Glomerular visceral epithelial cell (primary cell): ENCODE measurements around the gene PHACTR3.
"Not testable (repeated sequence)": the region's sequence is repeated elsewhere in the genome, so short reads cannot be mapped to it uniquely, and the experiment has no call there.

Experiments
- DNase-seq: peaks from one replicate; pipeline ENCODE4 v3.0.0-alpha.2; 2016; ENCODE audit errors: extremely low spot score

Gene PHACTR3

GRCh38 chr20:59603781-59604541, at the start of gene PHACTR3:
Gene PHACTR3, plus strand, starts transcription at chr20:59604540. Its CDS starts 475 bp downstream, at chr20:59605015.
- no peak for DNase-seq

GRCh38 chr20:59557733-59558529, 46.4 kb upstream of the PHACTR3 start:
- DNase-seq = not testable (repeated sequence)

- DNase-seq = no peak
Measured at GRCh38 chr20:59559024-59559817, 45.1 kb upstream of the PHACTR3 start.

- DNase-seq = no peak
Measured at GRCh38 chr20:59559863-59560262, 44.5 kb upstream of the PHACTR3 start.

DNA sequence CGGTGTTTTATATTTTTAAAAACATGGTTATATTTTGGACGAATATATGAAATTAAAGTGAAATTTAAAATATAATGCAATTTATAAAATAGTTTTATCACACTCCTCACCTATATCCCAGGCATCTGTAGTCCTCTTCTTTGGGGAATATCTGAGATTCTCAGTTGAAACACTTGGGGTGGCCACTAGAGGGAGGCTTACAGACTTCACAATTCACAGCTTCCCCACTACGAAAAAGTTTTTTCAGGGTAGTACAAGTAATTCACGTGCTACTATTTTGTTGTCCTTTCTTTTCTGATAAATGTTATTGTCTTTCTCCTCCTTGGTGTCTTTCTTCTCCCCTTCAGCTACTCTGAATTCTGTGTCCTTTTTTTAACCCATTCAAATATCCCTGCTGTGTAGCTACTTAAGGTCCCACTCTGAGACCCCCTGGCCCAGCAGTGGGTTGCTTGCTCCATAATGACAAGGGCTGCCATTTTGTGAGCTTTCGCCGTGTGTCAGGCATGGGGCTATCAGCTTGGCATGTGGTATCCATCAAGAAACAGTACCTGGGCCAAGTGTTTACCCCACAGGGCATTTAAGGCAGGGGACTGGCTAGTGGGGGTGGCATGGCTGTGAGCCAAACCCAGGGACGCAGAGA, 43.6 kb upstream of the PHACTR3 start:
- DNase-seq = no peak

DNA sequence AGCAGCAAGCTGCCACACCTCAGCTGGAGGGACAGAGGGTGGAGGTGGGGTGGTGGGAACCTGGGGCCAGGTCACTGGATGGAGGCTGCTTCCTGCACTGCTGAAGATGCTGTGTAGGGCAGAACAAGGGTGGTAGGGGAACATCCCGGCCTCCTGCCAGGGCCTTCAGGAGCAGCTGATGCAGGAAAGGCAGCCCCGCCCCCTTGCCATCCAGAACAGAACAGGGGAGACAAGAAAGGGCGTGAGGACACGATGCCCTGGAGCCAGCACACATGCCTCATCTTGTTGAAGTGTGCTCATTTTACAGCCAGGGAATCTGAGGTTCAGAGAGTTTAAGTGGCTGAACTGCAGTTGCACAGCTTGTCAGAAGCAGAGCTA, 43.1 kb upstream of the PHACTR3 start:
- DNase-seq = no peak

DNA sequence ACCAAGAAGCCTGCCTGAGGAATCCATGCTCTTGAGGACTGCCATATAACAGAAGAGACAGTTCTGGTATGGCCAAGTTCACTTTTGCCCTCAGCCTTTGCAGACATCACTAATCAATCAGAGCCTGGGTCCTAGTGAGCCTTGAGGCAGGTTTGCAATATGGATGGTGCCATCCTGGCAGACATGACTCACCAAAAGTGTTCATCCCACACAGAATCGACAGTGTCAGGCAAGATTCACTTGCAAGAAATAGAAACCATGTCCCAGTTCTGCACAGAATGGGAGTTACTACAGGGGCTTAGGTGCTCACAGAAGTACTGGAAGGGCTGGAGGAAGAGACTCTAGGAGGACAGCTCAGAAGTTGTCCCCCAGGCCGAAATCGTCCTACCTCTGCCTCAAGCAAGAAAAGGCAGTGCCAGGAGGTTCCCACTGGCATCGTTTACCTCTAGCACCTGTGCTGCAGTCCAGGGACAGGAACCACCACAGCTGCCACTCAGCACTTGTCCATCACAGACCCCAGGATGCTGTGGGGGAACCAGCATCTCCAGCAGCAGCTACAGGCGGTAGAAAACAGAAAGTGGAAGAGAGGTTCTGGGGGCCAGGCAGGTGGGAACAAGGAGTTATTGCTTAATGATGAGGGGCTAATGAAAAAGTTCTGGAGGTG, 42.6 kb upstream of the PHACTR3 start:
- no peak for DNase-seq

- no peak for DNase-seq
Measured at GRCh38 chr20:59564171-59564570, 40.2 kb upstream of the PHACTR3 start.

DNA sequence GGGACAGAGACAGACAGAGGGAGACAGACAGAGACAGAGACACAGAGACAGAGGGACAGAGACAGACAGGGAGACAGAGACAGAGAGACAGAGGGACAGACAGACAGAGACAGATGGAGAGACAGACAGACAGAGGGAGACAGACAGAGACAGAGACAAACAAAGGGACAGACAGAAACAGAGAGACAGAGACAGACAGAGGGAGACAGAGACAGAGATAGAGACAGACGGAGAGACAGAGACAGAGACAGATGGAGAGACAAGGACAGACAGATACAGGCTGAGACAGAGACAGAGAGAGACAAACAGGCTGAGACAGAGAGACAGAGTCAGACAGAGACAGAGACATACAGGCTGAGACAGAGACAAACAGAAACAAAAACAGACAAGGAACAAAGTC, 39.4 kb upstream of the PHACTR3 start:
- DNase-seq = no peak

DNA sequence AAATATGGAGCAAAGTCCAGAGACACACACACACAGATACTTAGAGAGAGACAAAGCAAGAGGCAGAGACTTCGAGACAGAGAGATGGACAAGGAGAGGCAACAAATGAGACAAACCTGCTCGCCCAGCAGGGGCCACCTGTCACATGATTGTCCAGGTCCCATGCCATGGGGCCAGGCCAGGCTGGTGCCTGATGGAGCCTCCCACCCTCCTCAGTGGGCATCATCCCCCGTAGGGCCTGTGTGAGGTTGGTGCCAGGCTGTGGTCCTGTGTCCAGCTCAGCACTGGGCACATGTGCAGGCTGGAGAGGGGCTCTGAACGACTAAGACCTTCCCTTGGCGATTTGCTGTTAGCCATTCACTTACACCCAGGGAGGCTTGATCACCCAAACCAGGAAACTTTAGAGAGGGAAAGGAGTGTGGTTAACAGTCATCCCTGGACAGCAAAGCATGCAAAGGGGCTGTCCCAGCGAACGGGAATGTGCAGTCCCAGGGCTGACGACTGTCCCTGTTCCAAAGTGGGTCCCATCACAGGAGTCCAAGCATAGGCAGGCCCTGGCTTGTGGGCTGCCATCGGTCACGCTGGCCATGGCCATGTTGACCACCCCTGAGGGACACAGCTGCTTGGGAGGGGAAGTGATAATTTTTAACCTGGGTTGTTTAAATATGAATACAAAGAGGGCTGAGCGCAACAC, 38.4 kb upstream of the PHACTR3 start:
- DNase-seq = no peak

DNA sequence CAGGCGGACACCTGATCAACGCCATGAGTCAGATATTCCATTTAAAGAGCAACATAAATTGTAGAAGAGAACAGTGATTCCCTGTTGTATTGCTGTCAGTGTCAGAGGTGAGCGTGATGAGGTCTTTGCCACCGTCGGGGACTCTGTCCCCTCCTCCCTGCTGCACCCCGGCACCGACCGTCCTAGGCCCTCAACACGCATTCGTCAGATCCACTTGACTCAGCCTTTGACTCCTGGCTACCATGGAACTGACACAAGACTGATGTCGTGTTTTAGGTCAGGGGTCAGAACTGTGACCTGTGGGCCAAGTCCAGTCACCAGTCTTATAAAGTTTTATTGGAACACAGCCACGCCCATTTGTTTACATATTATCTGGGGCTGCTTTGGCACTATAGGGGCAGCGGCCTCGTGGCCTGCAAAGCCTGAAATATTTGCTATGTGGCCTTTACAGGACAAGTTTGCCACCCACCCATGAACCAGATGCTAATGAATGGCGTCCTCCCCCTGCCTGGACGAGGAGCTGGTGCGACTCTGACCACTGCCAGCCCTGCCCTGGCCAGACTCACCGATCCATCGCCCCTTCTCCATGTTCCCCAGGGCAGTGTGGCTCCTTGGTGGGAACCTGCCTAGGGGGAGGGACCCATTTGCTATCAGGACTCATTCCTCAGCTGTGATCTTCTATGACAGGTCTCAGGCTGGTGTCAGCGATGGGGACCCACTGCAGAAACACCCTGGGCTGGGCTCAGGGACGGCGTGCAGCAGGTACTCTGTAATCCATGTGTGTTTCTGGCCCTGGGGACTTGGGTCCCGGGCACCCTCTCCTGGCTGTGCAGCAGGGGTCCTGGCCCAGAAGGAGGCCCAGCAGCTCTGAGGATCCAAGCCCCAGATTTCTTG, 37.5 kb upstream of the PHACTR3 start:
- DNase-seq = no peak

DNA sequence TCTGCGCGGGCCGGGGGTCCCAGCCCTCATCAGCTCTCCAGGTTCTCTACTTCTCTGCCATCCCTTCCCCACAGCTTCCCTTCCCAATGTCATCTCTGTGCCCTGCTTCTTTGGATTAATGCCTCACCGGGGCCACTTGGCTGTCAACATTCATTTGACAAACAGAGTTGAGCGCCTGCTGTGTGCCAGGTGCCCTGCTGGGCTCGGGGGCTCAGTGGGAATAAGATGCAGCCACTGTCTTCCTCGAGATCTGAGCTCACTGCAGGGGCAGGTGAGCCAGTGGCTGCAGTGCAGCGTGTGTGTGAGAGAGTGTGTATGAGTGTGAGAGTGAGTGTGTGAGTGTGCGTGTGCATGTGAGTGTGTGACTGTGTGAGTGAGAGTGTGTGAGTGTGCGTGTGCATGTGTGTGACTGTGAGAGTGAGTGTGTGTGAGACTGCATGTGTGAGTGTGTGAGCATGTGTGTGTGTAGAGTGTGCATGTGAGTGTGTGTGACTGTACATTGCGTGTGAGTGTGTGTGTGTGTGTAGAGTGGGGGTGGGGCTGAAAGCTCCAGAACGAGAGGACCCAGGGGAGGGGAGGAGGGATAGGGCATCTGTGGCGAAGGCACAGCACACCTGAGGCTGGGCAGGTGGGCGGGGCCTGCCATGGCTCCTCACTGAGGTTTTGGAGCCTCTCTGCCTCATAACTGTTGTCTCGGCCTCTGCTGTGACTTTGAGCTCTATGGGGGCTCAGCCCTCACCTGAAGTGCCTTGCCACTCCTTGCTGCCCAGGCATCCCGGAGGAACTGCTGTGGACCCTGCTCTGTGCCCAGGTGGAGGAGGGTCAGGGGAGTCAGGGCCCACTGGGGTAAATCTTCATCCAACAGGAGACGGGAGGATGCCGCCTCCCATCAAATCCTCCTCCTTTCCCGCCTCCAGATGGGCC, 36.5 kb upstream of the PHACTR3 start:
- DNase-seq = no peak

GRCh38 chr20:59568509-59569024, 35.8 kb upstream of the PHACTR3 start:
- DNase-seq = no peak

DNA sequence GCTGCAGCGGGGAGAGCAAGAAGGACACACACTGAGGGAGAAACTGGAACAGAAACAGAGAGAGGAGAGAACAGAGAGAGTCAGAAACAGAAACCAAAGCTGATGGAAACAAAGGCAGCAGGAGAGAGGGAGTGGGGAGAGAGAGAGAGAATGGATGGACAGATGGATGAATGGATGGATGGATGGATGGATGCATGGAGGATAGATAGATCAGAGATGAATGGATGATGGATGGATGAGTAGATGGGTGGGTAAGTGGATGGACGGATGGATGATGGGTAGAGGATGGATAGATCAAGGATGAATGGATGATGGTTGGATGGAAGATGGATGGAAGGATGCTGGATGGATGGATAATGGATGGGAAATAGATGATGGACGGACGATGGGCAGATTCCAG, 35.0 kb upstream of the PHACTR3 start:
- no peak for DNase-seq

DNA sequence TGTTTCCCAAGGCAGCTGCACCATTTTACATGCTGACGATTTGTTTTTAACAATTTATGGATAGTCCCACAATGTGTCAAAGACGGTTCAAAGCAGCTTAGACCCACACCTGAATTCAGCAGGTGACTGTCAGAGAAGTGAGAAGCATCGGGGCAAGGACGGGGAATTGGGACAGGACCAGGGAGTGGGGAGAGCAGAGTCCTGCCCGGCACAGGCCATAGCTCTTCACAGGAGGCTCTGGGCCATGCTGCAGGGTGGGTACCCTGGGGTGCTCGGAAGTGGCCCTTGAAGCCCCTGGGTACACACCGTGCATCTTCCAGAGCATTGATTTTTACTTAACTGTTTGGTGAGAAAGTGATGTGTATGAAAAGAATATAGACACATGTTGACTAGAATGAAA, 33.2 kb upstream of the PHACTR3 start:
- DNase-seq = no peak

- DNase-seq = peak; percentile 50
Measured at GRCh38 chr20:59571551-59572314, 32.6 kb upstream of the PHACTR3 start.

- no peak for DNase-seq
Measured at GRCh38 chr20:59572515-59572914, 31.8 kb upstream of the PHACTR3 start.

- DNase-seq = no peak
Measured at GRCh38 chr20:59573837-59574236, 30.5 kb upstream of the PHACTR3 start.
